CD4-positive, alpha-beta T cell treated with Interleukin-1 beta for 1 hour (primary cell): ENCODE measurements around the gene EEF1AKMT2.
"Not testable (repeated sequence)": the region's sequence is repeated elsewhere in the genome, so short reads cannot be mapped to it uniquely, and the experiment has no call there.

ENCODE experiments used
- DNase-seq, 2 donors: peaks; one replicate each; pipeline ENCODE4 v3.0.0-alpha.2; 2020 to 2022

Gene EEF1AKMT2

GRCh38 chr10:124754227-124754626 is 37.5 kb downstream of the EEF1AKMT2 start:
- DNase-seq = no peak

- no peak for DNase-seq
Measured at GRCh38 chr10:124748953-124749645, 42.6 kb downstream of the EEF1AKMT2 start.

GRCh38 chr10:124748166-124748565 is 43.5 kb downstream of the EEF1AKMT2 start:
- DNase-seq = no peak

- DNase-seq = no peak
Measured at GRCh38 chr10:124747745-124748144, 43.9 kb downstream of the EEF1AKMT2 start.

GRCh38 chr10:124746992-124747391 is 44.7 kb downstream of the EEF1AKMT2 start:
- no peak for DNase-seq

- not testable (repeated sequence) for DNase-seq
Measured at GRCh38 chr10:124746447-124746846, 45.2 kb downstream of the EEF1AKMT2 start.

GRCh38 chr10:124745673-124746072 is 46.0 kb downstream of the EEF1AKMT2 start:
- peak in 1 of 2 donors; percentile 75 for DNase-seq

- no peak for DNase-seq
Measured at GRCh38 chr10:124745252-124745651, 46.4 kb downstream of the EEF1AKMT2 start.

GRCh38 chr10:124744102-124745050 is 47.3 kb downstream of the EEF1AKMT2 start, which contains the start of gene FAM53B:
TSS of gene FAM53B (minus strand) at chr10:124744378. CDS start at chr10:124706713, 37,665 bp downstream.
- DNase-seq = peak; percentile 81 to 82

GRCh38 chr10:124743191-124744101 is 48.2 kb downstream of the EEF1AKMT2 start:
- DNase-seq = no peak

GRCh38 chr10:124742413-124743190 is 49.1 kb downstream of the EEF1AKMT2 start:
- no peak for DNase-seq

GRCh38 chr10:124741922-124742412 is 49.7 kb downstream of the EEF1AKMT2 start:
- no peak for DNase-seq

GRCh38 chr10:124741281-124741921 is 50.3 kb downstream of the EEF1AKMT2 start:
- DNase-seq = peak; percentile 75 to 80

- DNase-seq = peak in 1 of 2 donors; percentile 50
Measured at GRCh38 chr10:124740369-124741280, 51.1 kb downstream of the EEF1AKMT2 start.

- peak in 1 of 2 donors; percentile 40 for DNase-seq
Measured at GRCh38 chr10:124739986-124740368, 51.7 kb downstream of the EEF1AKMT2 start.

- DNase-seq = no peak
Measured at GRCh38 chr10:124739119-124739921, 52.4 kb downstream of the EEF1AKMT2 start.

GRCh38 chr10:124738441-124738840 is 53.2 kb downstream of the EEF1AKMT2 start:
- DNase-seq = no peak

- no peak for DNase-seq
Measured at GRCh38 chr10:124737708-124738107, 54.0 kb downstream of the EEF1AKMT2 start.

- no peak for DNase-seq
Measured at GRCh38 chr10:124737221-124737620, 54.5 kb downstream of the EEF1AKMT2 start.
